PC-9 (cell line): ENCODE data around the gene CARS1. TPM values are rescaled to one million over a fixed set of nuclear protein-coding genes. Genes with fewer than 3 reads are reported as not detected.
A peak's percentile ranks its signal among the peaks of the same experiment; 100 is the strongest.

ENCODE experiments used
- BruUV-seq: library from RNA; stranded (reverse); fragments of 400-500 nt; replicated peaks from 2 replicates; lab custom pipeline; 2021; lab: Mats Ljungman, UMichigan
- CTCF ChIA-PET: fragments of 300-600 bp; sonication (Branson Sonifier 250); formaldehyde crosslinking; loops from one replicate; lab custom pipeline; 2022; ENCODE audit warnings: antibody characterized with exemption; lab: Charles Lee
- POLR2A ChIA-PET: fragments of 300-600 bp; sonication (Branson Sonifier 250); formaldehyde crosslinking; loops from one replicate; lab custom pipeline; 2022; ENCODE audit warnings: antibody characterized with exemption; ENCODE audit not compliant: unreplicated experiment; lab: Charles Lee
- DNase-seq, 2 experiments: peaks; one replicate each; pipeline versions ENCODE4 v3.0.0 to v3.0.0-alpha.2; 2015 to 2022; ENCODE audit warnings: mixed read lengths in 1 of 2
- H2AFZ ChIP-seq: fragments of 200-600 bp; sonication (generic); 2 replicates; pipeline ENCODE4 v1.8.1; 2017; ENCODE audit warnings: antibody characterized with exemption
- H3F3A ChIP-seq: fragments of 200-600 bp; sonication (generic); 2 replicates; pipeline ENCODE4 v1.8.1; 2017; ENCODE audit warnings: antibody characterized with exemption, mild to moderate bottlenecking, low read depth; ENCODE audit not compliant: insufficient read depth
- H3K27ac ChIP-seq: fragments of 200-600 bp; sonication (generic); 2 replicates; pipeline ENCODE4 v1.6.1; 2016; ENCODE audit warnings: mixed run types
- H3K27me3 ChIP-seq: fragments of 200-600 bp; sonication (generic); 2 replicates; pipeline ENCODE4 v1.6.1; 2016; ENCODE audit warnings: low read depth, mixed run types; ENCODE audit not compliant: insufficient read depth
- H3K36me3 ChIP-seq: fragments of 200-600 bp; sonication (generic); 2 replicates; pipeline ENCODE4 v1.6.1; 2016; ENCODE audit warnings: low read depth, mixed run types
- H3K4me1 ChIP-seq: fragments of 200-600 bp; sonication (generic); replicated peaks from 2 replicates; pipeline ENCODE4 v1.6.1; 2016; ENCODE audit warnings: mixed run types; ENCODE audit not compliant: insufficient read depth
- H3K4me2 ChIP-seq: fragments of 200-600 bp; sonication (generic); 2 replicates; pipeline ENCODE4 v1.6.1; 2017; ENCODE audit warnings: mixed run types
- H3K4me3 ChIP-seq: fragments of 200-600 bp; sonication (generic); 2 replicates; pipeline ENCODE4 v1.6.1; 2016; ENCODE audit warnings: mixed run types
- H3K79me2 ChIP-seq: fragments of 200-600 bp; sonication (generic); 2 replicates; pipeline ENCODE4 v1.6.1; 2017; ENCODE audit warnings: low read depth, mixed run types
- H3K9me2 ChIP-seq: fragments of 200-600 bp; sonication (generic); 2 replicates; pipeline ENCODE4 v1.8.1; 2017; ENCODE audit warnings: mild to moderate bottlenecking; ENCODE audit not compliant: insufficient read depth
- H3K9me3 ChIP-seq: fragments of 200-600 bp; sonication (generic); 2 replicates; pipeline ENCODE4 v1.8.1; 2016; ENCODE audit warnings: low read depth; ENCODE audit not compliant: insufficient read depth
- H4K20me1 ChIP-seq: fragments of 200-600 bp; sonication (generic); 2 replicates; pipeline ENCODE4 v1.8.1; 2017; ENCODE audit not compliant: insufficient read depth
- CTCF ChIP-seq: fragments of 200-600 bp; sonication (generic); conservative IDR thresholded peaks from 2 replicates; pipeline ENCODE4 v1.6.1; 2017; ENCODE audit warnings: mixed run types, antibody characterized with exemption, mild to moderate bottlenecking, moderate library complexity
- EZH2 ChIP-seq: fragments of 200-600 bp; sonication (generic); IDR thresholded peaks from 2 replicates; pipeline ENCODE4 v1.8.0; 2017; ENCODE audit warnings: antibody characterized with exemption, low read depth
- intact Hi-C: fragments of 100-400 bp; cut with micrococcal nuclease; formaldehyde crosslinking; loops from one replicate; pipeline ENCODE4 v1.10.0; 2022; ENCODE audit not compliant: unreplicated experiment
- total RNA-seq: library from RNA; stranded (reverse); gene quantifications from 2 replicates; pipeline ENCODE4 v1.2.3, GENCODE V29; 2021

Gene CARS1
- total RNA-seq, 1 experiment from 2014 or later, result 78.8 TPM

GRCh38 chr11:2989006-2989405, 68.2 kb downstream of the CARS1 start:
- Histone ChIP-seq H4K20me1 (no peaks in the 10 kb centered on the region; the same call in 1 of the 2 replicates), H2AFZ (no peak overlapping the region), H3K79me2 (peaks cover 77% of the 10 kb centered on the region), H3K9me2 (no peaks in the 10 kb centered on the region), H3K9me3 (no peaks in the 10 kb centered on the region), H3K4me1 (peaks cover 26% of the 10 kb centered on the region), H3K27me3 (no peaks in the 10 kb centered on the region), H3K4me3 (peak overlapping the region; percentile 85), H3K27ac (peak overlapping the region; percentile 73), H3K36me3 (no peaks in the 10 kb centered on the region), H3F3A (peaks cover 9% of the 10 kb centered on the region; the same call in 1 of the 2 replicates), H3K4me2 (peak overlapping the region; percentile 99)
- POLR2A ChIA-PET, result no interaction called here
- TF ChIP-seq CTCF (no peak), EZH2 (no peak)
- no TSS peak for BruUV-seq
- CTCF ChIA-PET, result no interaction called here
- no peak for DNase-seq
- intact Hi-C loops, result no loop called here

DNA sequence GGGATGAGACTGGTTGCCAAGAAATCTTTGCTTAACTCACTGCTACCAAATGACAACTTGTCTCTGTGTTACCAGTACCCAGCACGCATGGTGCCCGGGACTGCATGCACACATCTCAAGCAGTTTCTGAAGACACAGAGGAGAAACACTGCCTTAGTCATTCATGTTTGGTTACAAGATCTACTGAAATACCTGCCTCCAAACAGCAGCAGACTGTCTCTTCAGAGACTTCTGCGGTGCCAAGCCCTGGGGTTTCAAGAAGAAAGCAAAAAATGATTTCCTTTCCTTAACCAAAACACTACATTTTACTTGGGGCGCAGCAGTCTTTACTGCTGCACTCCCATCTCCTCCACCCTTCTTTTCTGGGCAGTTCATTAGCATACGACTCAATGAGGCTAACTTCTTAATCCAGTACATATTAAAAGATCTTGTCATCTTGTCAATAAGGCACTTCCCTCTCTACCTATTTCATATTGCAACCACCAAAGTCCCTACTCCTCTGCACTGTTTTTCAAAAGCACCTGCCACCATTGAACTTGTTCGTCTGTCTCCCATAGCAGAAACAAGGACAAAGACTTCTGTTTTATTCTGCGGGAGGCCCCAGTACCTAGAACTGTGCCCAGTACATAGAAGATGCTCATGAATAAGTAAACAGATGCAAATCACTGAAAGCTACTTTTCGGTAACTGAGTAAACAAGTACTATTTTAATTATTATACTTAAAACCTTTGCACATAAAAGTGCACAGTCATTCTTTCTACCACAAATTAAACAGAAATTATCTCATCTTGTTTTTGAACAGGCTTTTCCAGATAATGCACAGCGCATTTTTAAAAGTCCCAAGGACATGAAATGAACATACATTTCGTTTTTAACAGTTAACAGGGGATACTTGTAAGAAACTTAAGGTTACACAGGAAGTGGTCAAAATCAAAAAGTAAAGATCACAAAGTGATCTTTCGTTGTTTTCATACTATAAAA, 69.1 kb downstream of the CARS1 start:
- Histone ChIP-seq H3K4me1 (peaks cover 26% of the 10 kb centered on the region), H3K79me2 (peaks cover 86% of the 10 kb centered on the region), H3K36me3 (no peaks in the 10 kb centered on the region), H3K27ac (peak overlapping the region; percentile 73), H2AFZ (no peak overlapping the region), H3F3A (peaks cover 9% of the 10 kb centered on the region; the same call in 1 of the 2 replicates), H3K27me3 (no peaks in the 10 kb centered on the region), H3K9me2 (no peaks in the 10 kb centered on the region), H3K9me3 (no peaks in the 10 kb centered on the region), H3K4me3 (peak overlapping the region; percentile 85; the same call in 1 of the 2 replicates), H3K4me2 (peak overlapping the region; percentile 99), H4K20me1 (no peaks in the 10 kb centered on the region; the same call in none of the 2 replicates)
- no TSS peak for BruUV-seq
- CTCF ChIA-PET, result no interaction called here
- intact Hi-C loops, result no loop called here
- TF ChIP-seq CTCF, result no peak
- no peak for TF ChIP-seq EZH2
- no peak for DNase-seq
- POLR2A ChIA-PET, result no interaction called here

- Histone ChIP-seq H3K36me3 (no peaks in the 10 kb centered on the region), H4K20me1 (peaks cover 5% of the 10 kb centered on the region), H3K9me2 (no peaks in the 10 kb centered on the region), H2AFZ (no peak overlapping the region), H3K27me3 (no peaks in the 10 kb centered on the region), H3F3A (no peaks in the 10 kb centered on the region), H3K4me1 (peaks cover 12% of the 10 kb centered on the region), H3K4me3 (no peak overlapping the region), H3K79me2 (peaks cover 92% of the 10 kb centered on the region), H3K9me3 (no peaks in the 10 kb centered on the region), H3K4me2 (no peak overlapping the region), H3K27ac (no peak overlapping the region)
- BruUV-seq, result no TSS peak
- CTCF ChIA-PET, result no interaction called here
- POLR2A ChIA-PET, result no interaction called here
- DNase-seq, result no peak
- no peak for TF ChIP-seq EZH2
- no peak for TF ChIP-seq CTCF
- intact Hi-C loops, result no loop called here
Observed at GRCh38 chr11:2983908-2984307, 73.3 kb downstream of the CARS1 start.
